Glomerular visceral epithelial cell (primary cell): ENCODE measurements around the gene ABCC6.
"Not testable (repeated sequence)": the region's sequence is repeated elsewhere in the genome, so short reads cannot be mapped to it uniquely, and the experiment has no call there.

Experiments used
- DNase-seq: peaks from one replicate; pipeline ENCODE4 v3.0.0-alpha.2; 2016; ENCODE audit errors: extremely low spot score

Gene ABCC6

GRCh38 chr16:16190546-16190945, 32.7 kb downstream of the ABCC6 start:
- DNase-seq = no peak

- DNase-seq = no peak
These were observed 33.5 kb downstream of the ABCC6 start for GRCh38 chr16:16189842-16190241.

GRCh38 chr16:16188827-16189226, 34.5 kb downstream of the ABCC6 start:
- no peak for DNase-seq

GRCh38 chr16:16186820-16187219, 36.5 kb downstream of the ABCC6 start:
- DNase-seq = no peak

- DNase-seq = no peak
These were observed 38.2 kb downstream of the ABCC6 start for GRCh38 chr16:16185095-16185494.

GRCh38 chr16:16184594-16184993, 38.7 kb downstream of the ABCC6 start:
- DNase-seq = no peak

- no peak for DNase-seq
These were observed 39.7 kb downstream of the ABCC6 start for GRCh38 chr16:16183562-16183961.

- no peak for DNase-seq
These were observed 40.4 kb downstream of the ABCC6 start for GRCh38 chr16:16182918-16183317.

GRCh38 chr16:16181748-16182147, 41.5 kb downstream of the ABCC6 start:
- DNase-seq = peak; percentile 36

GRCh38 chr16:16178455-16179162, 44.7 kb downstream of the ABCC6 start:
- no peak for DNase-seq

GRCh38 chr16:16176328-16176727, 47.0 kb downstream of the ABCC6 start:
- DNase-seq = no peak

GRCh38 chr16:16175296-16175695, 48.0 kb downstream of the ABCC6 start:
- no peak for DNase-seq

- DNase-seq = no peak
These were observed 50.3 kb downstream of the ABCC6 start for GRCh38 chr16:16172991-16173390.

GRCh38 chr16:16171332-16171919, 51.9 kb downstream of the ABCC6 start:
- DNase-seq = no peak

- no peak for DNase-seq
These were observed 53.7 kb downstream of the ABCC6 start for GRCh38 chr16:16169615-16170014.

GRCh38 chr16:16168431-16168830, 54.9 kb downstream of the ABCC6 start:
- no peak for DNase-seq

- no peak for DNase-seq
These were observed 55.4 kb downstream of the ABCC6 start for GRCh38 chr16:16167927-16168326.

GRCh38 chr16:16166949-16167348, 56.3 kb downstream of the ABCC6 start:
- no peak for DNase-seq

GRCh38 chr16:16166085-16166484, 57.2 kb downstream of the ABCC6 start:
- DNase-seq = no peak

- no peak for DNase-seq
These were observed 59.1 kb downstream of the ABCC6 start for GRCh38 chr16:16164243-16164642.

- DNase-seq = no peak
These were observed 59.7 kb downstream of the ABCC6 start for GRCh38 chr16:16163571-16163970.

GRCh38 chr16:16163109-16163508, 60.2 kb downstream of the ABCC6 start:
- DNase-seq = no peak

GRCh38 chr16:16162591-16162990, 60.7 kb downstream of the ABCC6 start:
- no peak for DNase-seq

GRCh38 chr16:16161840-16162239, 61.5 kb downstream of the ABCC6 start:
- not testable (repeated sequence) for DNase-seq
